Neural crest cell (in vitro differentiated cells): ENCODE results near the gene SPACA1. TPM values are rescaled to one million over a fixed set of nuclear protein-coding genes. Genes with fewer than 3 reads are reported as not detected.

ENCODE experiments used
- DNase-seq: peaks from one replicate; pipeline ENCODE4 v3.0.0; 2021; ENCODE audit warnings: low read depth, mixed read lengths, low spot score
- H3K27ac Mint-ChIP-seq: one replicate; pipeline ENCODE4 v1.8.0; 2021; ENCODE audit warnings: mild to moderate bottlenecking, mixed read lengths; ENCODE audit not compliant: unreplicated experiment
- H3K27me3 Mint-ChIP-seq: 2 replicates; pipeline ENCODE4 v1.8.0; 2021; ENCODE audit warnings: low read depth, mild to moderate bottlenecking, mixed read lengths
- H3K36me3 Mint-ChIP-seq: 2 replicates; pipeline ENCODE4 v1.8.0; 2021; ENCODE audit warnings: low read depth, mild to moderate bottlenecking, mixed read lengths
- H3K4me1 Mint-ChIP-seq: 2 replicates; pipeline ENCODE4 v1.8.0; 2021; ENCODE audit warnings: mixed read lengths
- H3K4me3 Mint-ChIP-seq: one replicate; pipeline ENCODE4 v1.8.0; 2021; ENCODE audit warnings: mild to moderate bottlenecking, mixed read lengths
- H3K9me3 Mint-ChIP-seq: 2 replicates; pipeline ENCODE4 v1.8.0; 2021; ENCODE audit warnings: mixed read lengths
- CTCF ChIP-seq: fragments of 200-600 bp; sonication (generic); conservative IDR thresholded peaks from 2 replicates; pipeline ENCODE4 v1.5.0; 2021; ENCODE audit warnings: antibody characterized with exemption, mild to moderate bottlenecking
- total RNA-seq: library from RNA; stranded (reverse); gene quantifications from 2 replicates; pipeline ENCODE4 v1.2.1, GENCODE V29; 2021

The SPACA1 gene
- total RNA-seq, 1 donor from 2014 or later: not detected

GRCh38 chr6:88008831-88009231 is 38.8 kb upstream of the SPACA1 start:
- no peak for TF ChIP-seq CTCF
- DNase-seq: no peak
- no peak overlapping the region for H3K4me3 Mint-ChIP-seq
- H3K9me3 Mint-ChIP-seq: peaks cover 2% of the 10 kb centered on the region
- peaks cover 4% of the 10 kb centered on the region for H3K27me3 Mint-ChIP-seq
- no peak overlapping the region for H3K27ac Mint-ChIP-seq
- peaks cover 30% of the 10 kb centered on the region for H3K4me1 Mint-ChIP-seq
- H3K36me3 Mint-ChIP-seq: no peaks in the 10 kb centered on the region

- no peak for TF ChIP-seq CTCF
- H3K4me1 Mint-ChIP-seq: peaks cover 11% of the 10 kb centered on the region
- H3K27me3 Mint-ChIP-seq: peaks cover 3% of the 10 kb centered on the region
- H3K9me3 Mint-ChIP-seq: peaks cover 5% of the 10 kb centered on the region
- H3K4me3 Mint-ChIP-seq: no peak overlapping the region
- H3K27ac Mint-ChIP-seq: no peak overlapping the region
- H3K36me3 Mint-ChIP-seq: no peaks in the 10 kb centered on the region
- no peak for DNase-seq
Measured at GRCh38 chr6:88013015-88013414, 34.6 kb upstream of the SPACA1 start.

GRCh38 chr6:88013554-88013953 is 34.1 kb upstream of the SPACA1 start:
- DNase-seq: no peak
- H3K4me3 Mint-ChIP-seq: no peak overlapping the region
- H3K27me3 Mint-ChIP-seq: no peaks in the 10 kb centered on the region

GRCh38 chr6:88020439-88020838 is 27.2 kb upstream of the SPACA1 start:
- Mint-ChIP-seq H3K4me1 (peaks cover 15% of the 10 kb centered on the region), H3K9me3 (no peaks in the 10 kb centered on the region), H3K27ac (peak overlapping the region; percentile 16), H3K36me3 (no peaks in the 10 kb centered on the region), H3K27me3 (no peaks in the 10 kb centered on the region), H3K4me3 (no peak overlapping the region)
- no peak for DNase-seq
- TF ChIP-seq CTCF: no peak

More at GRCh38 chr6:88013554-88013953, 34.1 kb upstream of the SPACA1 start:
- no peaks in the 10 kb centered on the region for H3K36me3 Mint-ChIP-seq
- peaks cover 5% of the 10 kb centered on the region for H3K9me3 Mint-ChIP-seq
- no peak overlapping the region for H3K27ac Mint-ChIP-seq
- H3K4me1 Mint-ChIP-seq: peaks cover 6% of the 10 kb centered on the region
- TF ChIP-seq CTCF: peak; percentile 32

- Mint-ChIP-seq H3K36me3 (peaks cover 7% of the 10 kb centered on the region), H3K27ac (peak overlapping the region; percentile 60), H3K4me1 (peaks cover 15% of the 10 kb centered on the region), H3K27me3 (no peaks in the 10 kb centered on the region), H3K4me3 (no peak overlapping the region), H3K9me3 (peaks cover 7% of the 10 kb centered on the region)
- TF ChIP-seq CTCF: no peak
- DNase-seq: no peak
Measured at GRCh38 chr6:88024696-88025095, 22.9 kb upstream of the SPACA1 start.

- DNase-seq: no peak
- no peak overlapping the region for H3K27ac Mint-ChIP-seq
- H3K4me1 Mint-ChIP-seq: no peaks in the 10 kb centered on the region
- H3K27me3 Mint-ChIP-seq: no peaks in the 10 kb centered on the region
- no peak for TF ChIP-seq CTCF
- H3K4me3 Mint-ChIP-seq: no peak overlapping the region
- peaks cover 32% of the 10 kb centered on the region for H3K9me3 Mint-ChIP-seq
- peaks cover 17% of the 10 kb centered on the region for H3K36me3 Mint-ChIP-seq
Measured at GRCh38 chr6:88031550-88031949, 16.1 kb upstream of the SPACA1 start.
